ENCODE data around the gene TENT4A.
A peak's percentile ranks its signal among the peaks of the same experiment; 100 is the strongest.

Gene TENT4A

DNA sequence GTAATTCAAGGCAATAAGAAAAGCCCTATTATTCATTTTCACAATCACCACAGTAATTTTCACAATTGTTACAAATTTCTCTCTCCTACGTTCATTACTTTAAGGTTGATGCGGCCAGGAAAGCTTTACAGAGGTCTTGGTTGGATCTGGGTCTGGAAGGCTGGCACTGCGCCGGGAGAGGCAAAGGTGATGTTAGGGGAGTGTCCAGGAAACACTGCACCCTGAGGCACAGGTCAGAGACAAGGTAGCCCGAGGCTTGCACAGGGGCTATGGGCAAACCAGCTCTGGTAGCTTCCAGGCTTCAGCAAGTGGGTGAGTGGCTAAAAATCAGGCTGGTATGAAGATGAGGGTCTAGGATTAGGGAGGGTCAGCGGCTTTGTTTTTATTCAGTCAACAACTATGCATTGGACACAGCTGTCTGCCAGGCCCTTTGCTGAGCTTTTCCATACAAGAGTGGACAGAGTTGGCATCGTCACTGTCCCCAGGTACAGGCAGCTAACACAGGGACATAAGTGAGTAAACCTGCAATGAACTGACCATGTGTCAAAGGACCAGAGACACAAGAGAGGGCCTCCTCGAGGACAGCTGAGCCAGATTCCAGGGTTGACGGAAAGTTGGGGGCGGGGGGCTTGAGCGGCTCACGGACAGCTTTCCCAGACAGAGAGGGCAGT, 12.4 kb upstream of the TENT4A start:
- no peak for DNase-seq

DNA sequence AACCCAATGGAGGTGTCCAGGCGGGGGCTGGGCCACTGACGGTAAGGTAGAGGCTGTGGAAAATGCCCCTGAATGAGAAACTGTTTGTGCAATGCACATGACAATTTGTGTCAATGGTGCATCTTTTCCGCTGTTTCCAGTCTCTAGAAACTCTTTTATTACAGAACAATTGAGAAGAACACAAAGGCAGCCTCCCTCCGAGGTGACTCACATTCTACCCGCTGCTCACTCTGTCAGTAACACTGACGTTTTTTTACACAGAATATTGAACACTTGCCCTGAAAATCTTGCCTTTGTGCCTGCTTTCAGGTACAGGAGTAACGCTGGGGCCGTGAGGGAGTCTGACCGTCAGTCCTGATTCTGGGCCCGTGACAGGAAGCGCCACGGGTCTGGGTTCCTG, 11.7 kb upstream of the TENT4A start:
- no peak for DNase-seq

DNA sequence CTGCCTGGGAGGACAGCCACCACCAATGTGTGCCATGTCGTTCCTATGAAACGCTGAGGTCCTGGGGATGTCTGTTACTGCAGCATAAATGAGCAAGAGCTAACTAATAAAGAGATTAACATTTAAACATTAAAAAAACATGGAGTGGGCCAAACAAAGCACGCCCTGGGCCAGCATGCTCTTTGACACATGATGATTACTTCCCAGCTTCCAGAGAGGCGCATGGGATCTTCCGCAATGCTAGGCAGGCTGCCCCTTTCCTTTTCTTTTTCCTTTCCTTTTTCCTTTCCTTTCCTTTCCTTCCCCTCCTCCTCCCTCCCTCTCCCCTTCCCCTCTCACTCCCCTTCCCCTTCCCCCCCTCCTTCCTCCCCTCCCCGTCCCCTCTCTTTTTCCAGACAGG, 10.6 kb upstream of the TENT4A start:
- DNase-seq = no peak

DNA sequence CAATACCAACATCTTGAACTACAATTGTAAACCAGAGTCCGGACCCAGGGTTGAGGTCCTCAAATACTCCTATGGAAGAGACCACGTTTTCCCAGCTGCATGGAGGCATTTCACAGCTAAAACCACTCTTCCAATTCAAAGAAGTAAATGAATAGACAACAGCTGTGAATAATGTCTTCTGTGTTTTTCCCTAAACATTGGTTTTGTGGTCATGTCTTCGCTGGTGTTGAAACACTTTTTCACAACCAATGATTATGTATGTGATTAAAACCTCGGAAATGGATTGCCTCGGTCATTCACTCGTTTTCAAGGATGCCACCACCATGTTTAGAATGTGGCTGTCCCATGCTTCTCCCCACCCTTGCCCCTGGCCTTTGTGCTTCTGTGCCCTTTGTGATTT, 9.4 kb upstream of the TENT4A start:
- no peak for DNase-seq

DNA sequence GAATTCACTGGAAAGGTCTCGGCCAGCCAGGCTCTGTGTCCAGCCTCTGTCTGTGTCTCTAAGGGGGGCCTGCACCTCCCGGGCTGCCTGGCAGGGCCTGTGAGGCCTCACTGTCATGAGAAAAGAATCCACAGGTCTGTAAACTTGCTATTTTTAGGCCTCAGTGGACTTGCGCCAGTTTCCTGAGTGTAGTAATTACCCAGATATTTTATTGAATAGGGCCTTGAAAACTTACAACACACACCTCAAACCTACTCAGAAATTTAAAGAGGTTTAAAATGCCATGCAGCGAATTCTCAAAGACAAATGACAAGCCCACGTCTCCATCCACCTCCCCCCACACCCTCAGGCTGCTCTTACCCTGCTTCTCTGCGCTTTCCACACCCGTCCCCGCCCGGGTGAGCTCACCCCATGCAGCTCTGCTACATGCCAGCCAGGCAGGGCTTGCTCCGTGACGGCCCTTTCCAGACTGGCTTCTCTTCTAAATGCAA, 8.8 kb upstream of the TENT4A start:
- no peak for DNase-seq

DNA sequence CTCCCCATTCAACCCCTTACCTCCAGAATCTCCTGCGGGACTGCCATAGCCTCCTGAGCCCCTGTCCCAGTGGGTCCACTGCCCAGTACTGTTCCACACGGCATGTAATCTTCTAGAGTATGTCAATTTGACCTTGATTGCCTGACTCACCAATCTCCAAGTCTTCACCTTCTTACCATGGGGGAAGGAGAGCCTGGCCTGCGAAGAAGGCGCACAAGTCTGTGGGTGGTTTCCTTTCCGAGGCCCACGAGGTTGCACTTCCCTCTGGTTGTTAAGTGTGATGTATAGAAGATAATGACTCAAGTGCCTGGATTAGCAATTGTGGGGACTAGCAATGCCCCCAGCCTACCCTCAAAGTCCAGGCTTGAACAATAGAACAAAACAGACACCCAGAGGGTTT, 8.1 kb upstream of the TENT4A start:
- no peak for DNase-seq

DNA sequence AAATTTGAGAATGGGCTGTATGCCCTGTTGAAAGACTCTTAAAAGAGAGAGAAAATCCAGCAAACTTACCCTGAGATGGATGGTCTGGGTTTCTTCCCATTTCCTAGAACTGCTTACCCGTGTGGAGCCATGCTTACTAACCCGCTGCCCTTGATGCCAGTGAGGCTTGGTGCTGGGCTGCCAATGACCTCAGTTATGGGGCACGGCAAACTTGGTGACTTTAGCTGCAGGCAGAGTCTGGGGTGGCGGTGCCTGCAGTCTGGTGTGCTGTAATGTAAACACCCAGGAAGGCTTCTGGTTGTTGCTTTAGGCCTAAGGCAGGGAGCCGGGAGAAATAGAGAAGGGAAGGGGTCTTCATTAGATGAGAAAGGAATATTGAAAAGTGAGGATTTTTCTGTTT, 7.3 kb upstream of the TENT4A start:
- DNase-seq = no peak

DNA sequence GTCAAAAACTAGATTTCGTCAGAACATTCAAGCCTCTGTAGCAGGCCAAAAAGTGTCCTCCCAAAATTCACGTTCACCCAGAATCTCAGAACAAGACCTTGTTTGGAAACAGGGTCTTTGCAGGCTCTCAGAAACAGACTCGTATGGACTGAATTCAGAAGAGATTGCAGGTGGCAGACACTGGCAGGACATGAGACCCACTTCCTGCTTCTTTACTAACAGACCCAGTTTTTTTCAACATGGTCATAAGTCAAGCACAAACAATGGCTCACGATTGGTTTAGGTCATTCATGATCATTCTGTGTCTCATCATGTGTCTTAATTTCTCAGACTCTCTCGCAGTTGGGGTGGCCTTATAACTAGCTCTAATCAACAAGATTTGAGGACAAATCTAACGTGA, 5.4 kb upstream of the TENT4A start:
- no peak for DNase-seq

DNA sequence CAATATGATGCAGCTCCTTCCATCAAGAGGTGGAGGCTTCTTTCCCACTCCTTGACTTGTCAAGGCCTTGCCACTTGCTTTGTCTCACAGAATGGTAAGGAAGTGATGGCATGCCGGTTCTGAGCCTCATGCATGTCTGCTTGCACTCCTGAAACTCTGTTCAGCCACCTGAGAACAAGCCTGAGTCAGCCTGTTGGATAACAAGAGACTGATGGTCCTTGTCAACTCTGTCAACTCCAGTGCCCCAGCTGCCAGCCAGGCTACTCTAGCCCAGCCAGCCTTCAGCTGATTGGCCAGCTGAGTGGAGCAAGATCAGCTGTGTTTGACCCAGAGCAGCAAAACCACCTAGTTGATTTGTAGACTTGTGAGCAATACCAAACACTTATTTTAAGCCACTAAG, 4.4 kb upstream of the TENT4A start:
- DNase-seq = no peak

DNA sequence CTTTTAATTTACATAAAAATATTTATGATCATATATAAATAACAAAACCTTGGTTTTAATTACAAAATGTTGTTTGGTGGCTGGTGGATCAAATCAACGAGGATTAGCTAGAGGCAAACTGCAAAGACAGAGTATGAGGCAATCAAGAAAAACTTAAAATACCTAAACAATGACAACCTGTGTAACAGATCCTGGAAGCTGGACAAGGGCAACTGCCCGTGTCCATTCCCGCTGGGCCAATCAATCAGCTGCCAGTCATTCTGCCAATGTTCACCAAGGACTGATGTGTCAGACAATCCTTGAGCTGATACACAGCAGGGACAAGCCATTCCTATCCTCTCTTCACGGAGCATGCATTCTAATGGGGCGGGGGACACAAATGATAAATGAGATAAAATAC, 3.2 kb upstream of the TENT4A start:
- DNase-seq = no peak

DNA sequence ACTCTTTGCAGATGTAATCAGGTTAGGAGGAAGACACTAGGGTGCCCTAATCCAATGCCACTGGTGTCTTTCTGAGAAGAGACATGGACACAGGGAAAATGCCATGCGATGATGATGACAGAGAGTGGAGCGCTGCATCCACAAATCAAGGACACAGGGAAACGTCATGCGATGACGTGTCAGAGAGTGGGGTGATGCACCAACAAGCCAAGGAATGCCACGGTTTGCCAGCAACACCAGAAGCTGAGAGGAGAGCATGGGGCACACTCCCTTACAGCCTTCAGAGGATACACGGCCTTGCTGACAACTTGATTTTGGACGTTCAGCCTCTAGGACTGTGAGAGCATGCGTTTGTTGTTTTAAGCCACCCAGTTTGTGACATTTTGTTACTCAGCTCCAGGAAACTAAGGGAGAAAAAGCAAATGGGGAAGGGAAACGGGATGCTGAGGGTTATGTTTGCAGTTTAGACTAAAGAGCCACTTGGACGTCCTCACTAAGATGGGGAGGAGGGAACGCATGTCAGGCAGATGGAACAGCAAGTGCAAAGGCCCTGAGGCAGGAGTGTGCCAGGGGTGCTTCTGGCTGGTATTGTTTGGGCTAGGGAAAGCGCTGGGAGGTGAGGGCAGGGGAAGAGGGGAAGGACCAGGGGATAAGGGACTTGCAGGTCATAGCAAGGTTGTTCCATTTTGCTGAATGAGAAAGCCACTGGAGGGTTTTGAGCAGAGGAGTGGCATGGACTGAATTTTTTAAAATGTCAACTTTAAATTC, 2.5 kb upstream of the TENT4A start:
- DNase-seq = no peak

DNA sequence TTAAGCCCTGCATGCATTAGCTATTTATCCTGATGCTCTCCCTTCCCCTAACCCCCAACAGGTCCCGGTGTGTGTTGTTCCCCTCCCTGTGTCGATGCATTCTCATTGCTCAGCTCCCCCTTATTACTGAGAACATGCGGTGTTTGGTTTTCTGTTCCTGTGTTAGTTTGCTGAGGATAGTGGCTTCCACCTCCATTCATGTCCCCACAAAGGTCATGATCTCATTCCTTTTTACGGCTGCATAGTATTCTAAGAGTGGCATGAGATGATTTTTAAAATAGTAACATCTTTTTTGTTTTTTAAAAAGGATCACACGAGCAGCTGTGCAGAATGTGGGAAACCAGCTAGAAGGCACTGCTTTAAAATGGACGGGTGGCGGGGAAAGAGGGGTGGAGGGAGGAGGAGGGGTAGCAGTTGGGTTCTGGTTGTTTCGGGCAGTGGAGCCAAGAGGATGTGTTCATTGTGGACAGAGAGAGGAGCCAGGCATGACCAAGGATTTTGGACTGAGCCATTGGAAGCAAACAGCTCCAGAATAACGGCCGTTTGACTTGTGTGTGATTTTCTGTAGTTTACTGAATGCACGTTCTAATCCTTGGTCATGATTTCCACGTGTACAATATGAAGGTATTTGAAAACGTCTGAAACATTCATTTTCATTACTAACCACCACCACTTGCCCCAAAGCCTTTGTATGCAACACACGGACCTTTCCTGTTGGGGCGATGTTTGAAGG, 1.7 kb upstream of the TENT4A start:
- no peak for DNase-seq

DNA sequence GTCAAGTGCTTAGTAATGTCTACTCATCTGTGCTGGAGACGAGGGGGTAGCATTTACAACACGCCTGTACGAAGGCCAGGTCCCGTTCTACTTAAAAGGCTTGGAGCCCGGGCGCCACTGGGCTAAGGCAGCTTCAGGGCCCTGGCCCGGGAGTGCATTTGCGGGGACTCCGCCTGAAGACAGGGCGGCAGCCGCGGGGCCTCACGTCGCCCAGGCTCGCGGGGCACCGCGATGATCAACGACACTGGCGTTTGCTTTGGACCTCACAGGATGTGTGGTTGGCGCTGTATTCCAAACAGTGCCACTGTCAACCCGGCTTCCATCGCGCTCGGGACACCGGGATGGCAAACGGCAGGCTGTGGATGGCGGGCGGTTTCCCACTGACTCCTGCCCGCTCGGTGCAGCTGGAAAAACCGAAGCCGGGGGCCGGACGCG, 1.1 kb upstream of the TENT4A start:
- DNase-seq = peak; percentile 55

DNA sequence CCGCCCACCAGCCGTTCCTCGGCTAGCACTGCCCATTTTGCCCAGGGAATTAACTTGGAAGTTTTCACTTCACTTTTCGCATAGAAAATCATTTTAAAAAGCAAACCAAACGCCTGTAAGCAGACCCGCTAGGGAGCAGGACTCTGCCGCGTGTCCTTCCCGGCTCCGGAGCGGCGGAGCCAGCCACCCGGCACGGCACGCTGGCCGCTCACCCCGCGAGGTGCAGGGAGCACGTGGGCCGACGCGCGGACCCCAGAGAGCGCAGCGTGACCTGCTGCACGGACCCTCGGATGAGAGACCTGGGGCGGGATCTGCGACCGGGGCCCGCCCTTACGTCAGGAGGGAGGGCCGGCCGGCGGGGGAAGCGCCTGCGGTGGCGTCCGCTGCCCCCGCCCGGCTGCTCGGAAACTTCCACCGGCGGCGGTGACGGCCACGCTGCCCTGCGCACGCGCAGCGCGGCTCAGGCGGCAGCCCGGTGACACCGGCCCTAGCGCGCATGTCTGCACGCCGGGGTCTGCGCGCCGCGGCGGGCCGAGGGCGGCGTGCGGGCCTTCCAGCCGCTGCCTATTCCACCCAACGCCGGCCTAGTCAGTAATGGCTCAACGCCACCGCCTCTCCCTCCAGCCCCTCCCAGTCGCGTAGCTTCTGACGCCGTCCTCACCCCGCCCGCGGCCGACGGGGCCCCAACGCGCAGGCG, 507 bp upstream of the TENT4A start:
- peak; percentile 98 for DNase-seq

DNA sequence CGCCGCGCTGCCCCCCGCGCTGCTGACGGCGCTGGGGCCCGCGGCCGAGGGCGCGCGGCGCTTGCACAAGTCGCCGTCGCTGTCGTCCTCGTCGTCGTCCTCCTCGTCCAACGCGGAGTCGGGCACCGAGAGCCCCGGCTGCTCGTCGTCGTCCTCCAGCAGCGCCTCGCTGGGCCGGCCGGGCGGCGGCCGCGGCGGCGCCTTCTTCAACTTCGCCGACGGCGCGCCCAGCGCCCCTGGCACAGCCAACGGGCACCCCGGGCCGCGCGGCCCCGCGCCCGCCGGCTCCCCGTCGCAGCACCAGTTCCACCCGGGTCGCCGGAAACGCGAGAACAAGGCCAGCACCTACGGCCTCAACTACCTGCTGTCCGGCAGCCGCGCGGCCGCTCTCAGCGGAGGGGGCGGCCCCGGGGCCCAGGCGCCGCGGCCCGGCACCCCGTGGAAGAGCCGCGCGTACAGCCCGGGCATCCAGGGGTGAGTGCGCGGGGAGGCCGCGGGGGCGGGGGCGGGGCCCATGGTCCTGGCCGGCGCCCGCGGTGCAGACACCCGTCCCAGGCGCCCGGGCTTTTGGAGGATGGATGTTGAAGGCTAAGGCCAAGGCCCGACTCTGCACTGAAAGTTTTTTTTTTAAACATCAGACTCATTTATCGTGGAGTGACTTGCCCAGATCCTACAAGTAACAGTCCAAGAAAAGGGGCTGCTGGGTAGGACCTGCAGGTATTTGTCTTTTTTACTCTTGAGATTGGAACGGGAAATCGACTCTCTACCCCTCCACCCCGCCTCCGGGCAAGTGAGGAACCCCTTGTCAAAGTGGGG, 1.2 kb downstream of the TENT4A start:
- peak; percentile 26 for DNase-seq

DNA sequence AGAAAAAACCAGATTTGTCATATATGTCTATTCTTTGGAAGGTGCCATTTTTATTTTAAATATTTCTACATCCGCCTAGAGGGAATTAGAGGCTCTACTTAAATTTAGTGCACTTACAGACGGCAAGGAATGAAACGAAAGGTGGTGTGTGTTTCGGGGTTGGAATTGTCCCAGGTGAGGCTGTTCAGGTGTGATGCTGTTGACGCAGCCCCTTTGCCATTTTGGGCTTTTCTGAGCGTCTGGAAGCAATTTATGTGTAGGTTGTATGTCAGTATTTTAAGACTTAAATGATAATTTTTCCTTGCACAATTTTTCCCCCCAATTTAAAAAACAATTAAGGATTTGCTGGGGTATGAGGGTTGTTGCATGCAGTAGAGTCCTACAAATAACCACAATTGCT, 2.0 kb downstream of the TENT4A start:
- no peak for DNase-seq

DNA sequence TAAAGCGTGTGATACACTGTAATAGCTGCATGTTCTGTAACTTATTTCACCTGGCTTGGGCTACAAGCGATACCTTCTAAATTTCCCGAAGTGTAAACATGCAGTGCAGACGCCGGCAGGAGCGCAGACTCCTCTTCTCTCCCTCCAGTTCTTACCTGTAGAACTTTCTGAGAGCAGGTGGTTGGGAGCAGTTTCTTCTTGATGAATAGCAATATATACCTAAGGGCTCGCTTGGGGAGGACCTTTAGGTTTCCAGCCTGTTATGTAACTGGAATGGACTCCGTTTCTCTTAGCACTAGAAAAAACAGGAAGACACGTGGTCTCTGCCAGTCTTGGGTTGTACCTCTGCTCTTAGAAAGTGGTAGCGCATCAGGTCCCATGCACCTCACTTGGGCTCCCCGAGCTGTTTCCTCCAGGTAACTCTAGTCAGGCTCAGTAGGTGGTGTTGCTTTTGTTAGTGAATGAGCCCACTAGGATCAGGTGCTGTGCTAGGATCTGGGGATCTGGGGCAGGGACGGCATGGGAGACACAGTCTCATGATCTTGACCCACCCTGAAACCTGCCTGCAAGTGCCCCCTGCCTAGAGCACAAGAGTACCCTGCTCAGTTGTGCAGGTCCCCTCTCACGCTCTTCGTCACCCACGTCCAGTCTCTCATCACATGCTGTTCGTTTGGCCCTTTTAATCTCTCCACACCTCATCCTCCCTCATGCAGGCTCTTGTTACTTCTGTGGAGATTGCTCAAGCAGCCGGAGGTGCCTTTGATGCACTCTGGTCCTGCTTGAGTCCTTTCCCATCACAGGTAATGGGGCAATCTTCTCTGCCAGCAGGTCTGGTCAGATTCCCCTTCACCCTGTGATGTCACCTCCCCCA, 2.8 kb downstream of the TENT4A start:
- DNase-seq = peak; percentile 30

DNA sequence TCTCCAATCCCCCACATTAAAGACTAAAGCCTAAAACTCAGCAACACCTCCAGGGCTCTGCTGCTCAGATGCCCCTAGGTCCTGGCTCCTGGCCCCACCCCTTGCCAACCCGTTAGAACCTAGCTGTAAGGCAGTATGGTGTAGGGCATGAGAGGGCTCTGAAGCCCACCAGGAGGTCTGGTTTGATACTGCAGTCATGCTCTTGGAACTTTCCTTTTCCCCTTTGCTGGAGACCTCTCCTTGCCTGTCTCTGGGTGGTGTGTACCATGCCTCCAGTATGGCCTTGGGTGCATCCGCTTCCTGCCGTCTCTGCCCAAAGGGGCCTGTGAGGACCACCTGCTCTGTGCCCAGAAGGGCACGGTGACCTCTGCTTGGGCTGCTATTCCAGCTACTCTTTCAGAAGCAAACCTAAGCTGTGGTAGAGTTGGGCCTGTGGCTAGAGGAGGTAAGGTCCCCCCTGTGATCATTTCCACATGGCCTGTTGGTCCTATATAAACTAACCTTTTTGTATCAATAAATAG, 3.5 kb downstream of the TENT4A start:
- no peak for DNase-seq

DNA sequence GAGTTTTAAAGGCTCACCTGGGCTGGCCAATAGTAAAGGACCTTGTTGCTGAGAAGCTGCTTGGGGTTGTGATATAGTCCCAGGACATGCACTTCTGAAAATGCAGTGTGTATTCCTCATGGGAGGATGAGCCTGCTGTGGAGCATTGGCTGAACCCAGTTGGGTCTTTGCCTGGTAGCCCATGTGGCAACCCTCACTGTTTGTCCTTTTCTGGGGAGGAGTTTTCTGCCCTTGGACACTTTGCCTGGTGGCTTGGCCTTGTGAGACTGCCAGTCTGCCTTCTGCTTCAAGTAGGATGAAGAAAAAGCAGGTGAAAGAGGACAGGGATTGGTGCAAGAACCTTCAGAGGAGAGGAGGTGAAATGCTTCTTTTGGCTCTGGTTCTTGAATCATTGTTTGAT, 4.0 kb downstream of the TENT4A start:
- DNase-seq = no peak

DNA sequence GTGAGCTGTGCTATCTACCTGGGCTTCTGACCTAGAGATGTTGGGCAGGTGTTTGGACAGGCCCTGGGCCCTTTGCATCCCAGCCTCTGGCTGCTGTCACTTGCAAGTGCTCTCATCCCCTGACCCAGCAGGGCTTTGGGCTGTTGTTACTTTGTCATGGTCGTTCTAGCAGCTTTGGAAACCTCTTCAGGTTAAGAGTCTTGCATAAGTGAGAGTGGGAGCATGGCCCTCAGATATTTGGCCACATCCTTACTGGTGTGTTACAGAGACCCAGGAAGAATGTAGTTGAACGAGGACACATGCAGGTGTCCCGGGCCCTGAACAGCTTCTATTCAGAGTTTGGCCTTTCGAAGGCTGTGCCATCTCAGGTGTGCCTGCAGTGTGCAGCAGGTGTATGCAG, 4.5 kb downstream of the TENT4A start:
- DNase-seq = no peak

DNA sequence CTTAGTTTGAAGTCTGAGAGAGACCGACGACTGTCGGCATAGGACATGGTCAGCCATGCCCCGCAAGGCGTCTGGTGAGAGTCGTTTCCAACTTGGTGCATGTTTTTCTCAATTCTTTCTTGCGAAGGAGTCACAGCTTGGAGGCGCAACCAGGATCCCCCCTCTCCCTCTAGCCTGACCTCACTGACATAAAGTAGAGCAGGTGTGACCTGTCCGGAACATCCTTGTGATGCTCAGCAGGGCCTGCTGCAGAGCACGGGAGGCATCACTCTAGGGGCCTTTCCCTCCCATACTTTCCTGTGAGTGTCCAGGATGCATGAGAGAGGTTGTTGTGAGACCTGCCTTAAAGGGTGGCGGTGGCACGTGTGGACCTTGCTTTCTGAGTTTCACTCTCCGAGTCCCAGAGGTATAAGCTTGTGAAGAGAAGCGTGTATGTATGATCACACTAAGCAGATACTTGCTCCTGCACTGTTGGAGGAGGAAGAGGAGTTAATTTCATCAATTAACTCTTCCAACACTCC, 5.0 kb downstream of the TENT4A start:
- DNase-seq = no peak
